HepG2 (cell line): Measurements from ENCODE around the gene EIF1. TPM values are rescaled to one million over a fixed set of nuclear protein-coding genes. Genes with fewer than 3 reads are reported as not detected.

Source experiments
- ARID2 ChIP-seq: sonication (generic); formaldehyde crosslinking; IDR thresholded peaks from 2 replicates; pipeline ENCODE4 v1.8.1; 2022; ENCODE audit warnings: mild to moderate bottlenecking, missing genetic modification reagents, borderline replicate concordance
- CEBPB ChIP-seq: IDR thresholded peaks from 2 replicates; pipeline ENCODE4 v1.6.1; 2011; ENCODE audit warnings: low read depth, low read length, improper control_type of control experiment, borderline replicate concordance
- CHD2 ChIP-seq: IDR thresholded peaks from 2 replicates; pipeline ENCODE4 v1.6.1; 2011; ENCODE audit warnings: low read depth, low read length, improper control_type of control experiment
- CREM ChIP-seq, 2 experiments: sonication (generic) in 1 of 2; formaldehyde crosslinking in 1 of 2; IDR thresholded peaks; 2 replicates each; pipeline versions ENCODE4 v1.4.0 to v1.6.1; 2016 to 2020; ENCODE audit warnings: antibody characterized with exemption in 1 of 2, mild to moderate bottlenecking in 1 of 2, missing genetic modification reagents in 1 of 2
- FOSL2 ChIP-seq: sonication (generic); formaldehyde crosslinking; IDR thresholded peaks from 2 replicates; pipeline ENCODE4 v1.4.0; 2020; ENCODE audit warnings: missing genetic modification reagents
- FOXP4 ChIP-seq: sonication (generic); formaldehyde crosslinking; IDR thresholded peaks from 2 replicates; pipeline ENCODE4 v1.4.0; 2020; ENCODE audit warnings: missing genetic modification reagents
- IKZF4 ChIP-seq: sonication (generic); formaldehyde crosslinking; IDR thresholded peaks from 2 replicates; pipeline ENCODE4 v1.5.1; 2020; ENCODE audit warnings: borderline replicate concordance, mild to moderate bottlenecking, low read depth, missing genetic modification reagents; ENCODE audit errors: not compliant biosample characterization
- IKZF5 ChIP-seq: IDR thresholded peaks from 2 replicates; pipeline ENCODE4 v1.6.1; 2018; ENCODE audit warnings: missing genetic modification reagents, mild to moderate bottlenecking, missing compliant biosample characterization
- IRF9 ChIP-seq: sonication (generic); formaldehyde crosslinking; IDR thresholded peaks from 2 replicates; pipeline ENCODE4 v1.8.0; 2022; ENCODE audit warnings: missing genetic modification reagents, mild to moderate bottlenecking, borderline replicate concordance
- KIAA2018 ChIP-seq: sonication (generic); formaldehyde crosslinking; IDR thresholded peaks from 2 replicates; pipeline ENCODE4 v1.5.0; 2020; ENCODE audit warnings: mild to moderate bottlenecking, missing genetic modification reagents, borderline replicate concordance
- KLF13 ChIP-seq: sonication (generic); formaldehyde crosslinking; IDR thresholded peaks from 2 replicates; pipeline ENCODE4 v1.4.0; 2020; ENCODE audit warnings: mild to moderate bottlenecking, missing genetic modification reagents
- RFX1 ChIP-seq: fragments of 450-650 bp; IDR thresholded peaks from 2 replicates; pipeline ENCODE4 v1.6.1; 2017
- TBP ChIP-seq: sonication (generic); formaldehyde crosslinking; IDR thresholded peaks from 2 replicates; pipeline ENCODE4 v1.5.0; 2020; ENCODE audit warnings: missing genetic modification reagents
- TEAD2 ChIP-seq: sonication (generic); formaldehyde crosslinking; IDR thresholded peaks from 2 replicates; pipeline ENCODE4 v1.9.0; 2021; ENCODE audit warnings: missing genetic modification reagents
- ZNF468 ChIP-seq: sonication (generic); formaldehyde crosslinking; IDR thresholded peaks from 2 replicates; pipeline ENCODE4 v1.8.0; 2022; ENCODE audit warnings: mild to moderate bottlenecking, moderate library complexity, missing genetic modification reagents
- ZNF580 ChIP-seq: IDR thresholded peaks from 2 replicates; pipeline ENCODE4 v1.6.1; 2016; ENCODE audit warnings: low read depth, borderline replicate concordance
- polyA plus RNA-seq, 8 experiments: library from polyadenylated mRNA; depleted of rRNA in 3 of 8; stranded (reverse) in 7 of 8; unstranded in 1 of 8; fragments of >200 nt; fragmentation: Illumina TruSeq in 4 of 8; extraction: Trizol in 4 of 8; gene quantifications; 2 replicates each; pipeline versions ENCODE4 v1.2.1 to v1.2.3, GENCODE V29; 2011 to 2016; ENCODE audit warnings: low read depth in 4 of 8, missing spikeins in 1 of 8, mixed read lengths in 1 of 8; ENCODE audit not compliant: insufficient read depth in 1 of 8
- total RNA-seq, 5 experiments: library from RNA; depleted of rRNA; stranded (reverse); fragments of >200 nt; fragmentation: Illumina TruSeq; extraction: Trizol; gene quantifications; 2 replicates each; pipeline ENCODE4 v1.2.3, GENCODE V29; 2016; ENCODE audit warnings: low read depth in 1 of 5

Gene EIF1
- total and polyA plus RNA-seq, 2 of the 13 experiments (the other 11 are each of a cell fraction or from before 2014, with no cell fraction given), result 147 to 517 TPM

GRCh38 chr17:41705271-41705991 is 16.7 kb downstream of the EIF1 start (continued):
- peak; percentile 62 for TF ChIP-seq CREM (IDR thresholded peaks at IDR 0.05)
- no peak for TF ChIP-seq CREM (CRISPR knock-in tag; IDR thresholded peaks at IDR 0.05)
- no peak for TF ChIP-seq TEAD2 (CRISPR knock-in tag)
- TF ChIP-seq FOSL2, result peak; percentile 76
- no peak for TF ChIP-seq IRF9
- no peak for TF ChIP-seq CHD2
- TF ChIP-seq ZNF468, result no peak
- TF ChIP-seq RFX1, result peak; percentile 37; the same call in 1 of the 2 replicates
- no peak for TF ChIP-seq ZNF580 (CRISPR knock-in tag)
- TF ChIP-seq KIAA2018 (CRISPR knock-in tag), result no peak
- no peak for TF ChIP-seq IKZF4 (CRISPR knock-in tag)
- TF ChIP-seq CEBPB, result no peak
- no peak for TF ChIP-seq KLF13 (CRISPR knock-in tag)
- TF ChIP-seq TBP (CRISPR knock-in tag), result no peak
- no peak for TF ChIP-seq ARID2 (CRISPR knock-in tag)
- TF ChIP-seq FOXP4 (CRISPR knock-in tag), result no peak
- peak; percentile 27; the same call in 1 of the 2 replicates for TF ChIP-seq IKZF5 (CRISPR knock-in tag)
